Fibroblast of mammary gland (primary cell): ENCODE data around the gene GRP.
A peak's percentile ranks its signal among the peaks of the same experiment; 100 is the strongest.

Source experiments
- DNase-seq: peaks from one replicate; pipeline ENCODE4 v3.0.0-alpha.2; 2010; ENCODE audit warnings: low read depth
- H3K4me3 ChIP-seq: 2 replicates; pipeline ENCODE4 v1.5.1; 2011; ENCODE audit warnings: low read depth, mild to moderate bottlenecking, low read length, moderate library complexity; ENCODE audit not compliant: control insufficient read depth
- CTCF ChIP-seq: conservative IDR thresholded peaks from 2 replicates; pipeline ENCODE4 v1.5.1; 2011; ENCODE audit warnings: low read depth, low read length, inconsistent platforms; ENCODE audit not compliant: control insufficient read depth, insufficient read depth

Gene GRP

GRCh38 chr18:59265974-59266369, 46.0 kb downstream of the GRP start:
- DNase-seq, result no peak
- no peak for TF ChIP-seq CTCF
- no peak overlapping the region for H3K4me3 ChIP-seq

GRCh38 chr18:59266459-59266858, 46.5 kb downstream of the GRP start:
- no peak for DNase-seq
- no peak for TF ChIP-seq CTCF
- no peak overlapping the region for H3K4me3 ChIP-seq

GRCh38 chr18:59266886-59267502, 47.0 kb downstream of the GRP start:
- DNase-seq, result no peak
- TF ChIP-seq CTCF, result no peak
- no peak overlapping the region for H3K4me3 ChIP-seq

- DNase-seq, result no peak
- H3K4me3 ChIP-seq, result no peak overlapping the region
- TF ChIP-seq CTCF, result no peak
Observed at GRCh38 chr18:59267503-59268126, 47.7 kb downstream of the GRP start.

- DNase-seq, result no peak
- no peak for TF ChIP-seq CTCF
- H3K4me3 ChIP-seq, result no peak overlapping the region
Observed at GRCh38 chr18:59268127-59268720, 48.3 kb downstream of the GRP start.

- no peak for TF ChIP-seq CTCF
- no peak overlapping the region for H3K4me3 ChIP-seq
- DNase-seq, result peak; percentile 25
Observed at GRCh38 chr18:59268721-59269562, 49.0 kb downstream of the GRP start.
